ENCODE measurements around the gene RAB3A.

RAB3A gene

DNA sequence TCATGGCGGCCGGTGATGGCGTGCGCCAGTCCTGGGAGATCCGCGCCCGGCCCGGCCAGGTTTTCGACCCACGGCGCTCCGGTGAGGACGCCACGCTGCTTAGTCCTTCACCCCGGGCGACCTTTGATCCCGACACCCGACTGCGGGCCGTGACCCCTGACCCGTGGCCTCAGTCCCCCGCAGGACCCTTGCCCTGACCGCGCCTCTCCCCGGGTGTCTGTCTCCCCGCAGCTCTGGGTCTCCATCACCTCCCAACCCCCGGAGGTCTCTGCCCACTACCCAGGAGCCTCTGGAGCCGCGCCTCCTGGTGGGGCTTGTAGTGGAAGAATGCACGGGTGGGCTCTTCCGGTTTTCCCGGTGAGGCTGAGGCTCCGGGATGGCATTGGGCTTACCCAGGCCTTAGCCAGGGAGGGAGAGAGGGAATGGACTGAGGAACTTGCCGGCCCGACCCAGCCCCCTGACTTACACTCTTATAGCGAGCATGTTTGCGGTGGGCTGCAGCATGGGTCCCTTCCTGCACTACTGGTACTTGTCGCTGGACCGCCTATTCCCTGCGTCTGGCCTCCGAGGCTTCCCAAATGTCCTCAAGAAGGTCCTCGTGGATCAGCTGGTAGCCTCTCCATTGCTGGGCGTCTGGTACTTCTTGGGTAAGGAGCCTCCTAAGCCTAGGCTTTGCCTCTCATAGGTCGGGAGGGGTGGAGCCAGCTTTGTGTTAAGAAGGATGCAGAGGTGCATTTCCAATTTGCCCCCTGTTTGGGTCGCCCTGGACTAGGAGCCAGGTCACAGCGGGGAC lies 10.3 kb downstream of the RAB3A start:
- peaks cover 25% of the 10 kb centered on the region for H3K36me3 ChIP-seq
- DNase-seq, result no peak
- H3K27me3 ChIP-seq (ENCODE audit: insufficient read depth, low read depth, severe bottlenecking), result no peaks in the 10 kb centered on the region
- H3K4me3 ChIP-seq (ENCODE audit: low read depth, low read length), result peak overlapping the region; percentile 45
- no peaks in the 10 kb centered on the region for H3K9me3 ChIP-seq (ENCODE audit: severe bottlenecking)
- H3K27ac ChIP-seq, result peak overlapping the region; percentile 63
- TF ChIP-seq, protein P1, sequence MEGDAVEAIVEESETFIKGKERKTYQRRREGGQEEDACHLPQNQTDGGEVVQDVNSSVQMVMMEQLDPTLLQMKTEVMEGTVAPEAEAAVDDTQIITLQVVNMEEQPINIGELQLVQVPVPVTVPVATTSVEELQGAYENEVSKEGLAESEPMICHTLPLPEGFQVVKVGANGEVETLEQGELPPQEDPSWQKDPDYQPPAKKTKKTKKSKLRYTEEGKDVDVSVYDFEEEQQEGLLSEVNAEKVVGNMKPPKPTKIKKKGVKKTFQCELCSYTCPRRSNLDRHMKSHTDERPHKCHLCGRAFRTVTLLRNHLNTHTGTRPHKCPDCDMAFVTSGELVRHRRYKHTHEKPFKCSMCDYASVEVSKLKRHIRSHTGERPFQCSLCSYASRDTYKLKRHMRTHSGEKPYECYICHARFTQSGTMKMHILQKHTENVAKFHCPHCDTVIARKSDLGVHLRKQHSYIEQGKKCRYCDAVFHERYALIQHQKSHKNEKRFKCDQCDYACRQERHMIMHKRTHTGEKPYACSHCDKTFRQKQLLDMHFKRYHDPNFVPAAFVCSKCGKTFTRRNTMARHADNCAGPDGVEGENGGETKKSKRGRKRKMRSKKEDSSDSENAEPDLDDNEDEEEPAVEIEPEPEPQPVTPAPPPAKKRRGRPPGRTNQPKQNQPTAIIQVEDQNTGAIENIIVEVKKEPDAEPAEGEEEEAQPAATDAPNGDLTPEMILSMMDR (IDR thresholded peaks at IDR 0.05; ENCODE audit: low read depth, low read length), result 0 out of 2 replicates have a peak, but pooled peaks have one; percentile 2

GRCh38 chr19:18192673-18193387 lies 11.0 kb downstream of the RAB3A start, which contains the start of gene MPV17L2:
Gene MPV17L2, plus strand, starts transcription at chr19:18193218. Its CDS starts 64 bp downstream, at chr19:18193282.
- Histone ChIP-seq H3K27ac (peak within 1 kb of the TSS; percentile 71), H3K9me3 (ENCODE audit: severe bottlenecking) (no peaks in the 10 kb centered on the region), H3K27me3 (ENCODE audit: insufficient read depth, low read depth, severe bottlenecking) (no peaks in the 10 kb centered on the region), H3K4me3 (ENCODE audit: low read depth, low read length) (peak within 1 kb of the TSS; percentile 64), H3K36me3 (peaks cover 18% of the 10 kb centered on the region)
- DNase-seq, result peak; percentile 99
- TF ChIP-seq, protein P1 (IDR thresholded peaks at IDR 0.05; ENCODE audit: low read depth, low read length), result no peak

GRCh38 chr19:18191640-18192062 lies 12.2 kb downstream of the RAB3A start:
- Histone ChIP-seq H3K36me3 (peaks cover 14% of the 10 kb centered on the region), H3K9me3 (ENCODE audit: severe bottlenecking) (no peaks in the 10 kb centered on the region), H3K27ac (peak overlapping the region; percentile 71), H3K27me3 (ENCODE audit: insufficient read depth, low read depth, severe bottlenecking) (no peaks in the 10 kb centered on the region), H3K4me3 (ENCODE audit: low read depth, low read length) (peak overlapping the region; percentile 64)
- peak; percentile 64 for DNase-seq
- TF ChIP-seq, protein P1 (IDR thresholded peaks at IDR 0.05; ENCODE audit: low read depth, low read length), result no peak

GRCh38 chr19:18190278-18190677 lies 13.6 kb downstream of the RAB3A start:
- Histone ChIP-seq H3K9me3 (ENCODE audit: severe bottlenecking) (no peaks in the 10 kb centered on the region), H3K4me3 (ENCODE audit: low read depth, low read length) (no peak overlapping the region), H3K36me3 (peaks cover 4% of the 10 kb centered on the region; the same call in 1 of the 2 replicates), H3K27me3 (ENCODE audit: insufficient read depth, low read depth, severe bottlenecking) (no peaks in the 10 kb centered on the region), H3K27ac (no peak overlapping the region)
- DNase-seq, result no peak
- TF ChIP-seq, protein P1 (IDR thresholded peaks at IDR 0.05; ENCODE audit: low read depth, low read length), result no peak

DNA sequence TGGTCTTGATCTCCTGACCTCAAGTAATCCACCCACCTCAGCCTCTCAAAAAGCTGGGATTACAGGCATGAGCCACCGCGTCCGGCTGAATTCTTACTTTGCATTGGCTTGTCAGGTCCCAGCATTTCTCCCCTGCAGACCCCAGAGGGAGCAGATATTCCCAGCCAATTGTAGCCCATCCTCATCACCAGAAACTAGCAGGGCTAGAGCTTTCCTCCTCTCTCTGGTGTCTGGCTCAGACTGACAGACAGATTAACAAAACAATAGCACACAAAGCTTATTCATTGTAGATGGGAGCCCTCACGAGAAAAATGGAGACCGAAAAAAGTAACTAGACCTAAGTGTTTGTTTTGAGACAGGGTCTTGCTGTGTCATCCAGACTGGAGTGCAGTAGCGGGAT lies 18.3 kb downstream of the RAB3A start:
- H3K27me3 ChIP-seq (ENCODE audit: insufficient read depth, low read depth, severe bottlenecking), result no peaks in the 10 kb centered on the region
- no peaks in the 10 kb centered on the region for H3K36me3 ChIP-seq
- H3K27ac ChIP-seq, result no peak overlapping the region
- H3K4me3 ChIP-seq (ENCODE audit: low read depth, low read length), result no peak overlapping the region
- DNase-seq, result no peak
- no peaks in the 10 kb centered on the region for H3K9me3 ChIP-seq (ENCODE audit: severe bottlenecking)
- TF ChIP-seq, protein P1 (IDR thresholded peaks at IDR 0.05; ENCODE audit: low read depth, low read length), result no peak

All from WERI-Rb-1 (cell line).